Measurements from ENCODE around the gene KAT6B. TPM values are rescaled to one million over a fixed set of nuclear protein-coding genes. Genes with fewer than 3 reads are reported as not detected.
"Not testable (repeated sequence)": the region's sequence is repeated elsewhere in the genome, so short reads cannot be mapped to it uniquely, and the experiment has no call there.

The KAT6B gene
- 24.6 and 26.9 TPM in 2 replicates for total RNA-seq

DNA sequence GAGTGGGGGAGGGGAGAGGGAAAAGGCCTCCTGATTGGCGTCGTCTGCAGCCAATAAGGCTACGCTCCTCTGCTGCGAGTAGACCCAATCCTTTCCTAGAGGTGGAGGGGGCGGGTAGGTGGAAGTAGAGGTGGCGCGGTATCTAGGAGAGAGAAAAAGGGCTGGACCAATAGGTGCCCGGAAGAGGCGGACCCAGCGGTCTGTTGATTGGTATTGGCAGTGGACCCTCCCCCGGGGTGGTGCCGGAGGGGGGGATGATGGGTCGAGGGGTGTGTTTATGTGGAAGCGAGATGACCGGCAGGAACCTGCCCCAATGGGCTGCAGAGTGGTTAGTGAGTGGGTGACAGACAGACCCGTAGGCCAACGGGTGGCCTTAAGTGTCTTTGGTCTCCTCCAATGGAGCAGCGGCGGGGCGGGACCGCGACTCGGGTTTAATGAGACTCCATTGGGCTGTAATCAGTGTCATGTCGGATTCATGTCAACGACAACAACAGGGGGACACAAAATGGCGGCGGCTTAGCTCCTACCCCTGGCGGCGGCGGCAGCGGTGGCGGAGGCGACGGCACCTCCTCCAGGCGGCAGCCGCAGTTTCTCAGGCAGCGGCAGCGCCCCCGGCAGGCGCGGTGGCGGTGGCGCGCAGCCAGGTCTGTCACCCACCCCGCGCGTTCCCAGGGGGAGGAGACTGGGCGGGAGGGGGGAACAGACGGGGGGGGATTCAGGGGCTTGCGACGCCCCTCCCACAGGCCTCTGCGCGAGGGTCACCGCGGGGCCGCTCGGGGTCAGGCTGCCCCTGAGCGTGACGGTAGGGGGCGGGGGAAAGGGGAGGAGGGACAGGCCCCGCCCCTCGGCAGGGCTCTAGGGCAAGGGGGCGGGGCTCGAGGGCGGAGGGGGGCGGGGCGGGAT is at the start of gene KAT6B:
Gene KAT6B (plus strand): TSS at position 459 of the 903 bp plus-strand sequence. CDS start 16,258 bp downstream, outside the sequence.
- intact Hi-C loops (cut with micrococcal nuclease) = loop anchor here (1.0 to 2.0 kb wide), 15 partner anchors 26 to 675 kb away; partner anchors contain the start of genes ADK, COMTD1, SAMD8 and VDAC2
- Mint-ChIP-seq H3K36me3 (ENCODE audit: low read depth) (peaks cover 5% of the 10 kb centered on the region), H3K9me3 (no peaks in the 10 kb centered on the region), H3K27ac (peak within 1 kb of the TSS; percentile 95), H3K27me3 (ENCODE audit: insufficient read depth) (no peaks in the 10 kb centered on the region), H3K4me3 (peak within 1 kb of the TSS; percentile 88), H3K4me1 (ENCODE audit: low read depth) (peaks cover 49% of the 10 kb centered on the region)
- peak; percentile 100 for DNase-seq (ENCODE audit: low spot score)

DNA sequence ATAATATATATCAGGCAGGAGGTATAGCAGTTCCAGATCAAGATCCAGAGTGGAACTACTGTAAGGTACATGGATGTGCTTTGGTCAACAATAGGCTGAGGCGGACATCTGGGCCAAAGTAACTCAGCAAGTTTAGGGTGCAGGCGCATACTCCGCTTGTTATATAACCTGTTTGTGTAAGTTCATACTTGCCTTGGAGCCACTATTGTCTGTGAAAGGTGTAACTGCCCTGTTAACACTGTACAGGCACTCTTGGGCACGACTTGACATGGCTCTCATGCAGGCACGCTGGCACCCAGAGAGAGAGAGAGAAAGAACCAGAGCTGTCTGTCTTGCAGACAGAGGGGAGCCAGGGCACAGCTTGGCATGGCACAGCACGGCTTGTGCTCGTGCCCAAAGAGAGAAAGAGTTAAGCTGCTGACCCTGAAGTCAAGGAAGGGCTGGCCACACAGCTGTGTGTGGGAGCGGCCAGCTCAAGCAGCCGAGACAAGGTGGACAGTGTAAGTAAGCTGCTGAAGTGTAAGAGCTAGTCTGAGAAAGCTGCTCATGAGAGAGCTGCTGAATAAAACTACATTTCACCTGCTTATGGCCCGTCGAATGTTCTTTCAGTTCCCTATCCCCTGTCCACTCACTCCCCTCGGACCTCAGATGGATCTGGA is 47.8 kb upstream of the KAT6B start:
- H3K4me3 Mint-ChIP-seq = no peak overlapping the region
- intact Hi-C loops (cut with micrococcal nuclease) = no loop called here
- no peaks in the 10 kb centered on the region for H3K36me3 Mint-ChIP-seq (ENCODE audit: low read depth)
- H3K9me3 Mint-ChIP-seq = peaks cover 27% of the 10 kb centered on the region
- H3K27me3 Mint-ChIP-seq (ENCODE audit: insufficient read depth) = no peaks in the 10 kb centered on the region
- H3K27ac Mint-ChIP-seq = no peak overlapping the region
- DNase-seq (ENCODE audit: low spot score) = no peak
- no peaks in the 10 kb centered on the region for H3K4me1 Mint-ChIP-seq (ENCODE audit: low read depth)

DNA sequence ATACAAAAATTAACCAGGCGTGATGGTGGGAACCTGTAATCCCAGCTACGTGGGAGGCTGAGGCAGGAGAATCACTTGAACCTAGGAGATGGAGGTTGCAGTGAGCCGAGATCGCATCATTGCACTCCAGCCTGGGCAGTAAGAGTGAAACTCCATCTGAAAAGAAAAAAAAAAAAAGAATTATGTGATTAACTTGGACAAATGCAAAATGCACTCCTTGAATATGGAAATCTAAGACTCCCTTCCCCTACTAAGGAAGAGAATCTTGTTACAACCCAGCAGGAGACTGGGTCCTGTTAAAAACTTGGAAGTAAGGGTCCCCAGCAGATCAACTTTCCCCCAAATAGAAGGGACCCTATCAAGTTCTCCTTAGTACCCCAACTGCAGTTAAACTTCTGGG is 44.5 kb upstream of the KAT6B start:
- intact Hi-C loops (cut with micrococcal nuclease); H3K27ac Mint-ChIP-seq; H3K36me3 Mint-ChIP-seq (ENCODE audit: low read depth); H3K4me3 Mint-ChIP-seq; H3K9me3 Mint-ChIP-seq; DNase-seq (ENCODE audit: low spot score); H3K4me1 Mint-ChIP-seq (ENCODE audit: low read depth); H3K27me3 Mint-ChIP-seq (ENCODE audit: insufficient read depth): not testable (repeated sequence)

DNA sequence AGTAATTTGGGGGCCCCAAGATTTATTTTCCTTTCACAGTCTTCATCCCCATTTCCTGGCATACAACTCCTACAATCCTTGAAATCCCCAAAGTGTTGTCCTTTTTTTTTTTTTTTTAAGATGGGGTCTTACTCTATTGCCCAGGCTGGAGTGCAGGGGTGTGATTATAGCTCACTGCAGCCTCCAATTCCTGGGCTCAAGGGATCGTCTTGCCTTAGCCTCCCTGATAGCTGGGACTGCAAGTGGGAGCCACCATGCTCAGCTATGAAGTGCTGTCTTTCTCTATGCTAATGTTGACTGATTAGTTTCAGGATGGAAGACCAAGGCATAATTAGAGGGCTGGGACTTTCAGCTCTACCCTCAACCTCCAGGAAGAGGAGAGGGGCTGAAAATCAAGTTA is 41.9 kb upstream of the KAT6B start:
- Mint-ChIP-seq H3K4me3 (no peak overlapping the region), H3K36me3 (ENCODE audit: low read depth) (no peaks in the 10 kb centered on the region), H3K9me3 (no peaks in the 10 kb centered on the region), H3K27ac (no peak overlapping the region), H3K27me3 (ENCODE audit: insufficient read depth) (no peaks in the 10 kb centered on the region), H3K4me1 (ENCODE audit: low read depth) (no peaks in the 10 kb centered on the region)
- no peak for DNase-seq (ENCODE audit: low spot score)
- intact Hi-C loops (cut with micrococcal nuclease) = no loop called here

DNA sequence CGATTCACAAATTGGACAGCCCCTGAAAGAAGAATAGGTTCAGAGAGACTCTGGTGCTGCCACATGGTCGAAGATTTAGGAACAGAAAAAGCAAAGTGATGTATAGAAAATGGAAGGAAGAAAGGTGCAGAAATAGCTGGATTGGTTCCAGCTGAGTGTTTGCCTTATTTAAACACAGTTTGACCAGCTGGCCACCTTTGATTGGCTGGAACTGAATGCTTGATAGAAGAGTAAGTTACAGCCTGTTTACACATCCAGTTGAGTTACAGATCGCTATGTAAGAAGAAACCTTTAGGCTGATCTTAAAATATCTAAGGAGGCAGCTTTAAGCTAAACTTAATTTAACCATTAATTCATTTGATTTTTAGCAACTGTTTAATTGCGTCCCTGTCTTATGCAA is 40.3 kb upstream of the KAT6B start:
- no peaks in the 10 kb centered on the region for H3K4me1 Mint-ChIP-seq (ENCODE audit: low read depth)
- H3K9me3 Mint-ChIP-seq = no peaks in the 10 kb centered on the region
- H3K27me3 Mint-ChIP-seq (ENCODE audit: insufficient read depth) = no peaks in the 10 kb centered on the region

DNA sequence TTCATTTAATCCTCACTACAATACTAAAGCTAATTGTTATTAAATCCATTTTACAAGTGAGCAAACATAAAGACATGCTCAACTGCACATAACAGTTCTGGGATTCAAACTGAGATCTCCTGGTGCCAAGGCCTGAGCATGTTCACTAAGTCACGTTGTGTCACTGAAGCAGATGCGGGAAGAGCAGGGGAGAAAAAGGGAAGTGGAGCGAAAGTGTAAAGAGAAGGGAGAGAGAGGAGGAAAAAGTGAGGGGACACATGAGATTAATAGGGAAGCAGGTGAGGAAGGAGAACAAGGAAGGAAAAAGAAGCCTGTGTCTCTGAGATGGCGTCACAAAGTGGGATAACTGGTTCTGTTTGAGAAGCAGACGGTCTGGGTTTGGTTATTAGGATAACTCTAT is 38.9 kb upstream of the KAT6B start:
- no peaks in the 10 kb centered on the region for H3K4me1 Mint-ChIP-seq (ENCODE audit: low read depth)
- no peak overlapping the region for H3K27ac Mint-ChIP-seq
- H3K4me3 Mint-ChIP-seq = no peak overlapping the region
- intact Hi-C loops (cut with micrococcal nuclease) = no loop called here
- no peaks in the 10 kb centered on the region for H3K9me3 Mint-ChIP-seq
- no peak for DNase-seq (ENCODE audit: low spot score)
- no peaks in the 10 kb centered on the region for H3K27me3 Mint-ChIP-seq (ENCODE audit: insufficient read depth)
- H3K36me3 Mint-ChIP-seq (ENCODE audit: low read depth) = no peaks in the 10 kb centered on the region

More for the DNA sequence above, 40.3 kb upstream of the KAT6B start:
- Mint-ChIP-seq H3K27ac (no peak overlapping the region), H3K4me3 (no peak overlapping the region), H3K36me3 (ENCODE audit: low read depth) (no peaks in the 10 kb centered on the region)
- no peak for DNase-seq (ENCODE audit: low spot score)
- intact Hi-C loops (cut with micrococcal nuclease) = no loop called here

DNA sequence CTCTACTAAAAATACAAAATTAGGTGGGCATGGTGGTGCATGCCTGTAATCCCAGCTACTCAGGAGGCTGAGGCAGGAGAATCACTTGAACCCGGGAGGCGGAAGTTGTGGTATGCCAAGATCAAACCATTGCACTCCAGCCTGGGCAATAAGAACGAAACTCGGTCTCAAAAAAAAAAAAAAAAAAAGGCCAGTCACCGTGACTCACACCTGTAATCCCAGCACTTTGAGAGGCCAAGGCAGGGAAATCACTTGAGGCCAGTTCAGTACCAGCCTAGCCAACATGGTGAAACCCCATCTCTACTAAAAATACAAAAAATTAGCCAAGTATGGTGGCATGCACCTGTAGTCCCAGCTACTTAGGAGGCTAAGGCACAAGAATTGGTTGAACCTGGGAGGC is 34.4 kb upstream of the KAT6B start:
- intact Hi-C loops (cut with micrococcal nuclease); H3K4me1 Mint-ChIP-seq (ENCODE audit: low read depth); H3K27me3 Mint-ChIP-seq (ENCODE audit: insufficient read depth); H3K4me3 Mint-ChIP-seq; H3K36me3 Mint-ChIP-seq (ENCODE audit: low read depth); H3K9me3 Mint-ChIP-seq; DNase-seq (ENCODE audit: low spot score); H3K27ac Mint-ChIP-seq: not testable (repeated sequence)

DNA sequence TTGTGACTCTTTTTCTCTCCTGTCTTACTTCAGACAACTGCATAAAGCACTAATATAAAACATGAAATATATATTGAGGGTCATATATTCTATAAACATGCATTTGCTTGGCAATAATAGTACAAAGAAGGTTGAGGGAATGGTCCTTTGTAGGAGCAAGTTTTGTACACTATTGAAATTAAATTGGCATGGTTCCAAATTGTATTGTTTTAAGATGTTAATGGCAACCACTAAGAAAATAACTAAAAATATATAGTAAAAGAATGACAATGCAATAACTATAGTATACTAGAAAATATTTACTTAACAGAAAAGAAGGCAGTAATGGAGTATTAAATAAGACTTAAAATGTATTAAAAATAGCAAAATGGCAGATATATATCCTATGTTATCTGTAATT is 33.7 kb upstream of the KAT6B start:
- Mint-ChIP-seq H3K4me1 (ENCODE audit: low read depth) (peaks cover 5% of the 10 kb centered on the region), H3K27me3 (ENCODE audit: insufficient read depth) (no peaks in the 10 kb centered on the region), H3K4me3 (no peak overlapping the region), H3K9me3 (no peaks in the 10 kb centered on the region), H3K27ac (no peak overlapping the region), H3K36me3 (ENCODE audit: low read depth) (no peaks in the 10 kb centered on the region)
- DNase-seq (ENCODE audit: low spot score) = no peak
- intact Hi-C loops (cut with micrococcal nuclease) = no loop called here

DNA sequence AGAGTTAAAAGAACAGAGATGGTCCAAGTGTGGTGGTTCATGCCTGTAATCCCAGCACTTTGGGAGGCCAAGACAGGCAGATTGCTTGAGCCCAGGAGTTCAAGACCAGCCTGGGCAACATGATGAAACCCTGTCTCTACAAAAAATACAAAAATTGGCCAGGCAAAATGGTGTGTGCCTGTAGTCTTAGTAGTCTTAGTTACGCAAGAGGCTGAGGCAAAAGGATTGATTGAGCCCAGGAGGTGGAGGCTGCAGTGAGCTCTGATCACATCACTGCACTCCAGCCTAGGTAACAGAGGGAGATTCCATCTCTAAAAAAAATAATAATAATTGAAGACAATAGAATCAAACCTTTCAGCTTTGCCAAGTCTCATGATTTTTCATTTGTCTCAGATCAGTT is 33.2 kb upstream of the KAT6B start:
- H3K36me3 Mint-ChIP-seq (ENCODE audit: low read depth); H3K27me3 Mint-ChIP-seq (ENCODE audit: insufficient read depth); H3K4me1 Mint-ChIP-seq (ENCODE audit: low read depth); intact Hi-C loops (cut with micrococcal nuclease); H3K27ac Mint-ChIP-seq; H3K9me3 Mint-ChIP-seq; DNase-seq (ENCODE audit: low spot score); H3K4me3 Mint-ChIP-seq: not testable (repeated sequence)

DNA sequence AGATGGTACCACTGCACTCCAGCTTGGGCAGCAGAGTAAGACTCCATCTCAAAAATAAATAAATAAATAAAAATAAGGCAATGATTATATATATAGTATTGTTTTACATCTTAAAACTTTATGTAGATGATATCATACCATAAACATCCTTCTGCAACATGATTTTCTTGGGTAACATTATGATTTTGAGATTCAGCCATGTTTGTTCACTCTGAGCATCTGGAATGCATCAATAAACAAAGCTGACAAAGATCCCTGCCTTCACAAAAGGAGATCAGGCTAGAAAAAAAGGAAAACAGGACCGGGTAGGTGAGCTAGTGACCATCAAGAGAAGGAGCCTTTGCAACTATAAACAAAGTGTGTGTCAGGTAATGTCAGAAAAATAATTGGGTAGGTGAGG is 31.9 kb upstream of the KAT6B start:
- no peak overlapping the region for H3K27ac Mint-ChIP-seq
- H3K27me3 Mint-ChIP-seq (ENCODE audit: insufficient read depth) = no peaks in the 10 kb centered on the region
- no peak for DNase-seq (ENCODE audit: low spot score)
- H3K36me3 Mint-ChIP-seq (ENCODE audit: low read depth) = no peaks in the 10 kb centered on the region
- H3K9me3 Mint-ChIP-seq = no peaks in the 10 kb centered on the region
- intact Hi-C loops (cut with micrococcal nuclease) = no loop called here
- no peak overlapping the region for H3K4me3 Mint-ChIP-seq
- H3K4me1 Mint-ChIP-seq (ENCODE audit: low read depth) = peaks cover 7% of the 10 kb centered on the region

DNA sequence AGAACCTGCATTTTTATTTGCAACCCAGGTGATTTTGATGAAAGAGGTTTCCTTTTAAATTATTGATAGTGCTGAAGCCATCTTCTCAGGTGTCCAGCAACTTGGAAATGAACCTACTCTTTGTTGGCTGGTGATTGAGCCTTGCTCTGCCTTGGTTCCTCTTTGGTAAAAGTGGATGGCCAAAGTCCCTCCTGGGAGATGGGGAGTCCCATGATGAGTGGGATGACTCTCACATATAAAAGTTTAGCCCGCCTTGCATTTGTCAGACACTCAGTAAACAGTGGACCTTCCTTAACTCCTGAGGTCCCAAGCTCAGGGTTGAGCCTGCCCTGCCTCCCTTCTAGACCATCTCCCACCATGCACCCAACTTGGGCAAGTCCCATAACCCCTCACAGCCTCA is 28.9 kb upstream of the KAT6B start:
- H3K4me3 Mint-ChIP-seq = no peak overlapping the region
- no peaks in the 10 kb centered on the region for H3K36me3 Mint-ChIP-seq (ENCODE audit: low read depth)
- peaks cover 13% of the 10 kb centered on the region for H3K4me1 Mint-ChIP-seq (ENCODE audit: low read depth)
- no peak for DNase-seq (ENCODE audit: low spot score)
- intact Hi-C loops (cut with micrococcal nuclease) = loop anchor here (5.0 kb wide), 1 partner anchor 295 kb away; no protein-coding TSS in a partner anchor
- no peak overlapping the region for H3K27ac Mint-ChIP-seq
- H3K27me3 Mint-ChIP-seq (ENCODE audit: insufficient read depth) = no peaks in the 10 kb centered on the region
- no peaks in the 10 kb centered on the region for H3K9me3 Mint-ChIP-seq

DNA sequence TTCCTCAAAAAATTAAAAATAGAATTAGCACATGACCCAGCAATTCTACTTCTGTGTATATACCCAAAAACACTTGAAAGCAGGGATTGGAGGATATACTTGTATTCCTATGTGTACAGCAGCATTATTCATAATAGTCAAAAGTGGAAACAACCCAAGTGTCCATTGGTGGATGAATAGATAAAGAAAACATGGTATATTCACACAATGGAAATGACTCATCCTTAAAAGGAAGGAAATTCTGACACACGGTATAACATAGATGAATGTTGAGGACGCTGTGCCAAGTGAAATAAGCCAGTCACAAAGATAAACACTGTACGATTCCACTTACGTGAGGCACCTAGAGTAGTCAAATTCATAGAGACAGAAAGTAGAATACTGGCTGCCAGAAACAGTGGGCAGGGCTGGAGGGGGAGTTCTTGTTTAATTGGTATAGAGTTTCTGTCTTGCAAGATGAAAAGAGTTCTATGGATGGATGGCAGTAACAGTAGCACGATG is 26.6 kb upstream of the KAT6B start:
- H3K4me1 Mint-ChIP-seq (ENCODE audit: low read depth) = peaks cover 13% of the 10 kb centered on the region
- H3K27ac Mint-ChIP-seq = peak overlapping the region; percentile 61
- H3K9me3 Mint-ChIP-seq = no peaks in the 10 kb centered on the region
- H3K4me3 Mint-ChIP-seq = peak overlapping the region; percentile 3
- intact Hi-C loops (cut with micrococcal nuclease) = loop anchor here (1.0 to 5.0 kb wide), 3 partner anchors 27 to 297 kb away; partner anchors contain the start of gene KAT6B
- peak; percentile 2 for DNase-seq (ENCODE audit: low spot score)
- H3K36me3 Mint-ChIP-seq (ENCODE audit: low read depth) = no peaks in the 10 kb centered on the region
- no peaks in the 10 kb centered on the region for H3K27me3 Mint-ChIP-seq (ENCODE audit: insufficient read depth)

DNA sequence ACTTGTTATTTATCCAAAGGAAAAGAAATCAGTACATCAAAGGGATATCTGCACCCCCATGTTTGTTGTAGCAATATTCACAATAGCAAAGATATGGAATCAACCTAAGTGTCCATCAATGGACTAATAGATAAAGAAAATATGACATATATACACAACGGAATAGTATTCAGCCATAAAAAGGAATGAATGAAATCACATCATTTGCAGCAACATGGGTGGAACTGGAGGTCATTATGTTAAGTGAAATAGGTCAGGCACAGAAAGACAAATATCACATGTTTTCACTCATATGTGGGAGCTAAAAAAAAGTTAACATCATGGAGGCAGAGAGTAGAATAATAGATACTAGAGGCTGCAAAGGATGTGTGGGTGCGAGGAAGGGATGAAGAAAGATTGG is 25.0 kb upstream of the KAT6B start:
- intact Hi-C loops (cut with micrococcal nuclease) = no loop called here
- Mint-ChIP-seq H3K9me3 (no peaks in the 10 kb centered on the region), H3K4me3 (no peak overlapping the region), H3K27ac (no peak overlapping the region), H3K4me1 (ENCODE audit: low read depth) (peaks cover 8% of the 10 kb centered on the region), H3K27me3 (ENCODE audit: insufficient read depth) (no peaks in the 10 kb centered on the region), H3K36me3 (ENCODE audit: low read depth) (no peaks in the 10 kb centered on the region)
- no peak for DNase-seq (ENCODE audit: low spot score)

All from activated T-helper 1 cell treated with anti-CD3 and anti-CD28 coated beads, Interleukin-12 subunit alpha, Interleukin-12 subunit beta, Interleukin-2, Interleukin-4 antibody, amounts not matched to agents 30 ng/mL and 10 ng/mL and 1 ng/mL, durations not matched to agents 14 hours and 24 hours and 36 hours (primary cell).